ENCODE data around the gene EIF5A.

The EIF5A gene

GRCh38 chr17:7313890-7314718 is 6.7 kb downstream of the EIF5A start:
- peak; percentile 49 for DNase-seq (ENCODE audit: low read depth)

- peak; percentile 82 for DNase-seq (ENCODE audit: low read depth)
Measured at GRCh38 chr17:7314719-7315569, 7.5 kb downstream of the EIF5A start, which contains the start of gene GPS2. Gene GPS2, minus strand, starts transcription at chr17:7315360. Its CDS starts 308 bp downstream, at chr17:7315052.

- no peak for DNase-seq (ENCODE audit: low read depth)
Measured at GRCh38 chr17:7315570-7316235, 8.3 kb downstream of the EIF5A start.

- DNase-seq (ENCODE audit: low read depth), result no peak
Measured at GRCh38 chr17:7317161-7317803, 9.9 kb downstream of the EIF5A start.

- DNase-seq (ENCODE audit: low read depth), result no peak
Measured at GRCh38 chr17:7318121-7318860, 10.9 kb downstream of the EIF5A start.

- no peak for DNase-seq (ENCODE audit: low read depth)
Measured at GRCh38 chr17:7321466-7321865, 14.0 kb downstream of the EIF5A start.

- no peak for DNase-seq (ENCODE audit: low read depth)
Measured at GRCh38 chr17:7322520-7323194, 15.2 kb downstream of the EIF5A start.

GRCh38 chr17:7323731-7324437 is 16.5 kb downstream of the EIF5A start:
- peak; percentile 32 for DNase-seq (ENCODE audit: low read depth)

GRCh38 chr17:7324438-7324779 is 17.0 kb downstream of the EIF5A start:
- no peak for DNase-seq (ENCODE audit: low read depth)

- DNase-seq (ENCODE audit: low read depth), result no peak
Measured at GRCh38 chr17:7325031-7325528, 17.7 kb downstream of the EIF5A start.

GRCh38 chr17:7326186-7326585 is 18.8 kb downstream of the EIF5A start:
- DNase-seq (ENCODE audit: low read depth), result no peak

- DNase-seq (ENCODE audit: low read depth), result no peak
Measured at GRCh38 chr17:7327056-7327455, 19.6 kb downstream of the EIF5A start.

GRCh38 chr17:7327501-7327900 is 20.1 kb downstream of the EIF5A start:
- no peak for DNase-seq (ENCODE audit: low read depth)

- DNase-seq (ENCODE audit: low read depth), result no peak
Measured at GRCh38 chr17:7328009-7328408, 20.6 kb downstream of the EIF5A start.

GRCh38 chr17:7328840-7329373 is 21.5 kb downstream of the EIF5A start, which contains the start of gene NEURL4:
Gene NEURL4, minus strand, starts transcription at chr17:7329335. Its CDS starts 23 bp downstream, at chr17:7329312.
- DNase-seq (ENCODE audit: low read depth), result no peak

GRCh38 chr17:7329374-7329996 is 22.1 kb downstream of the EIF5A start:
- peak; percentile 98 for DNase-seq (ENCODE audit: low read depth)

- peak; percentile 86 for DNase-seq (ENCODE audit: low read depth)
Measured at GRCh38 chr17:7329997-7330637, 22.7 kb downstream of the EIF5A start.

GRCh38 chr17:7330638-7331015 is 23.2 kb downstream of the EIF5A start:
- DNase-seq (ENCODE audit: low read depth), result no peak

GRCh38 chr17:7332111-7332510 is 24.7 kb downstream of the EIF5A start:
- no peak for DNase-seq (ENCODE audit: low read depth)

Measured in EH (cell line).